CD14-positive monocyte (primary cell): ENCODE data around the gene RFX7. TPM values are rescaled to one million over a fixed set of nuclear protein-coding genes. Genes with fewer than 3 reads are reported as not detected.

ENCODE experiments used
- DNase-seq, 3 donors: peaks; one replicate each; pipeline ENCODE4 v3.0.0-alpha.2; 2011 to 2022
- H2AFZ ChIP-seq: 2 replicates; pipeline ENCODE4 v1.6.0; 2012; ENCODE audit warnings: mild to moderate bottlenecking, low read depth, low read length, inconsistent platforms; ENCODE audit not compliant: insufficient read depth, poor library complexity, severe bottlenecking
- H3K27ac ChIP-seq, 2 donors: 1 replicate in 1 of 2; 2 replicates in 1 of 2; pipeline ENCODE4 v1.5.1; 2012 to 2013; ENCODE audit warnings: low read length in 2 of 2, control low read depth in 1 of 2, inconsistent platforms in 1 of 2, low read depth in 1 of 2, mild to moderate bottlenecking in 1 of 2
- H3K27me3 ChIP-seq, 2 donors: one replicate each; pipeline versions ENCODE4 v1.6.0 to v1.6.1; 2011 to 2013; ENCODE audit warnings: low read length in 2 of 2; ENCODE audit not compliant: control insufficient read depth in 2 of 2, insufficient read depth in 2 of 2
- H3K36me3 ChIP-seq, 2 donors: replicated peaks in 1 of 2; 1 replicate in 1 of 2; 2 replicates in 1 of 2; pipeline versions ENCODE4 v1.5.1 to v1.6.1; 2012 to 2013; ENCODE audit warnings: low read length in 2 of 2, control low read depth in 1 of 2, inconsistent platforms in 1 of 2, mild to moderate bottlenecking in 1 of 2; ENCODE audit not compliant: insufficient read depth in 2 of 2, control insufficient read depth in 1 of 2
- H3K4me1 ChIP-seq, 2 donors: 1 replicate in 1 of 2; 2 replicates in 1 of 2; pipeline versions ENCODE4 v1.5.1 to v1.6.1; 2012 to 2013; ENCODE audit warnings: low read length in 2 of 2, control low read depth in 1 of 2, inconsistent platforms in 1 of 2, mild to moderate bottlenecking in 1 of 2, moderate library complexity in 1 of 2; ENCODE audit not compliant: insufficient read depth in 2 of 2, control insufficient read depth in 1 of 2
- H3K4me2 ChIP-seq: replicated peaks from 2 replicates; pipeline ENCODE3; 2012; ENCODE audit warnings: low read length, moderate library complexity, mild to moderate bottlenecking; ENCODE audit not compliant: poor library complexity, severe bottlenecking; ENCODE audit errors: extremely low read depth
- H3K4me3 ChIP-seq, 3 experiments: fragments of 200-600 bp in 1 of 3; sonication (generic) in 1 of 3; replicated peaks in 1 of 3; 1 replicate in 2 of 3; 2 replicates in 1 of 3; pipeline ENCODE4 v1.5.1; 2011 to 2013; ENCODE audit warnings: low read length in 3 of 3, mild to moderate bottlenecking in 3 of 3, control low read depth in 2 of 3, low read depth in 2 of 3, inconsistent platforms in 1 of 3, moderate library complexity in 1 of 3
- H3K79me2 ChIP-seq: 2 replicates; pipeline ENCODE4 v1.6.0; 2012; ENCODE audit warnings: mild to moderate bottlenecking, control low read depth, inconsistent platforms, low read length, moderate library complexity; ENCODE audit not compliant: insufficient read depth
- H3K9ac ChIP-seq: 2 replicates; pipeline ENCODE4 v1.6.0; 2017; ENCODE audit warnings: low read length, mild to moderate bottlenecking; ENCODE audit not compliant: insufficient read depth, poor library complexity, severe bottlenecking
- H3K9me3 ChIP-seq, 2 donors: replicated peaks in 1 of 2; 1 replicate in 1 of 2; 2 replicates in 1 of 2; pipeline versions ENCODE4 v1.5.1 to v1.6.1; 2012 to 2013; ENCODE audit warnings: low read length in 2 of 2, control low read depth in 1 of 2; ENCODE audit not compliant: control insufficient read depth in 1 of 2, insufficient read depth in 1 of 2
- H4K20me1 ChIP-seq: 2 replicates; pipeline ENCODE4 v1.6.0; 2012; ENCODE audit warnings: mild to moderate bottlenecking, low read length, control low read depth, moderate library complexity; ENCODE audit not compliant: insufficient read depth
- H3K27ac Mint-ChIP-seq, 7 donors: one replicate each; pipeline ENCODE4 v1.8.0; 2020; ENCODE audit warnings: mild to moderate bottlenecking in 7 of 7, mixed read lengths in 7 of 7, moderate library complexity in 6 of 7, inconsistent platforms in 2 of 7
- H3K27me3 Mint-ChIP-seq, 3 donors: one replicate each; pipeline ENCODE4 v1.8.0; 2021 to 2022; ENCODE audit warnings: low read depth in 3 of 3, mild to moderate bottlenecking in 3 of 3, mixed read lengths in 3 of 3, moderate library complexity in 3 of 3, inconsistent platforms in 1 of 3
- H3K36me3 Mint-ChIP-seq, 2 donors: one replicate each; pipeline ENCODE4 v1.8.0; 2020; ENCODE audit warnings: mixed read lengths in 2 of 2, inconsistent platforms in 1 of 2, mild to moderate bottlenecking in 1 of 2
- H3K4me1 Mint-ChIP-seq: one replicate; pipeline ENCODE4 v1.8.0; 2020; ENCODE audit warnings: mild to moderate bottlenecking, mixed read lengths
- H3K4me3 Mint-ChIP-seq, 2 donors: one replicate each; pipeline ENCODE4 v1.8.0; 2020; ENCODE audit warnings: mild to moderate bottlenecking in 2 of 2, mixed read lengths in 2 of 2, moderate library complexity in 1 of 2
- H3K9me3 Mint-ChIP-seq, 7 donors: one replicate each; pipeline ENCODE4 v1.8.0; 2020 to 2022; ENCODE audit warnings: mixed read lengths in 7 of 7, mild to moderate bottlenecking in 6 of 7, moderate library complexity in 6 of 7, inconsistent platforms in 2 of 7
- CTCF ChIP-seq: fragments of 200-600 bp; IDR thresholded peaks from one replicate; pipeline ENCODE4 v1.8.0; 2022; ENCODE audit warnings: antibody characterized with exemption, mild to moderate bottlenecking
- WGBS: methylation state at CpG from one replicate; pipeline ENCODE4 v1.1.5; 2013; ENCODE audit warnings: missing lambda C conversion rate; ENCODE audit not compliant: insufficient coverage; 5-methylcytosine and 5-hydroxymethylcytosine counted together
- intact Hi-C, 2 donors: fragments of 100-400 bp; cut with micrococcal nuclease; formaldehyde crosslinking; loops; one replicate each; pipeline versions ENCODE4 v1.15.0 to v1.15.1; 2023
- polyA plus RNA-seq, 3 donors: library from polyadenylated mRNA; depleted of rRNA in 1 of 3; unstranded in 2 of 3; stranded (reverse) in 1 of 3; fragments of 300-500 nt in 2 of 3; fragments of >200 nt in 1 of 3; fragmentation: Illumina TruSeq in 2 of 3; gene quantifications; 1 replicate in 2 of 3; 2 replicates in 1 of 3; pipeline ENCODE4 v1.2.3, GENCODE V29; 2012 to 2021

Gene RFX7
- polyA plus RNA-seq, 3 donors = 1.0 to 2.9 (median 1.2) TPM

- Mint-ChIP-seq H3K27ac (no peak overlapping the region), H3K4me1 (no peaks in the 10 kb centered on the region), H3K9me3 (peaks cover 0 to 5% (median 0%) of the 10 kb centered on the region in 7 donors), H3K4me3 (no peak overlapping the region), H3K27me3 (peaks cover 0 to 5% (median 0%) of the 10 kb centered on the region in 3 donors), H3K36me3 (no peaks in the 10 kb centered on the region)
- Histone ChIP-seq H3K4me1 (no peaks in the 10 kb centered on the region), H3K36me3 (no peaks in the 10 kb centered on the region), H3K9me3 (no peaks in the 10 kb centered on the region), H3K27ac (no peak overlapping the region), H4K20me1 (no peaks in the 10 kb centered on the region), H3K27me3 (no peaks in the 10 kb centered on the region), H3K9ac (no peak overlapping the region), H3K4me2 (no peak overlapping the region), H3K4me3 (no peak overlapping the region), H3K79me2 (no peaks in the 10 kb centered on the region), H2AFZ (no peak overlapping the region)
- TF ChIP-seq CTCF = no peak
- no peak for DNase-seq
- WGBS = 83% methylated on average over 1 of the region's 1 CpG
- intact Hi-C loops = no loop called here
Observed at GRCh38 chr15:56047354-56047753, 196.3 kb downstream of the RFX7 start.

GRCh38 chr15:56045068-56045748 is 198.5 kb downstream of the RFX7 start:
- Histone ChIP-seq H3K27me3 (no peaks in the 10 kb centered on the region), H3K9me3 (no peaks in the 10 kb centered on the region), H3K79me2 (no peaks in the 10 kb centered on the region), H3K36me3 (no peaks in the 10 kb centered on the region), H4K20me1 (no peaks in the 10 kb centered on the region), H3K4me3 (no peak overlapping the region), H3K4me1 (no peaks in the 10 kb centered on the region), H3K4me2 (no peak overlapping the region), H3K27ac (no peak overlapping the region), H2AFZ (no peak overlapping the region), H3K9ac (no peak overlapping the region)
- H3K27me3 Mint-ChIP-seq = peaks cover 0 to 7% (median 0%) of the 10 kb centered on the region in 3 donors
- no peaks in the 10 kb centered on the region for H3K36me3 Mint-ChIP-seq
- no CpG with 5 or more reads among the region's 3 CpGs for WGBS
- no peak overlapping the region for H3K27ac Mint-ChIP-seq
- peaks cover 1% of the 10 kb centered on the region for H3K4me1 Mint-ChIP-seq
- TF ChIP-seq CTCF = no peak
- H3K4me3 Mint-ChIP-seq = no peak overlapping the region
- no peak for DNase-seq
- H3K9me3 Mint-ChIP-seq = peaks cover 0 to 5% (median 3%) of the 10 kb centered on the region in 7 donors
- intact Hi-C loops = no loop called here
